ENCODE data around the gene KRT222. TPM values are rescaled to one million over a fixed set of nuclear protein-coding genes. Genes with fewer than 3 reads are reported as not detected.

KRT222 gene
- polyA plus RNA-seq, 1 donor (not counting 4 experiments of a cell fraction or from before 2014, with no cell fraction given) = 0.76 TPM

GRCh38 chr17:40659911-40660310 lies 5.1 kb downstream of the KRT222 start:
- H2AFZ ChIP-seq (ENCODE audit: control insufficient read depth, low read length) = no peak overlapping the region
- no peak overlapping the region for H3K27ac ChIP-seq (ENCODE audit: control insufficient read depth, insufficient read depth, low read length)
- no peak overlapping the region for H3K9ac ChIP-seq (ENCODE audit: control insufficient read depth, extremely low read depth, insufficient read depth, low read length)
- no peaks in the 10 kb centered on the region for H3K9me1 ChIP-seq (ENCODE audit: control insufficient read depth, extremely low read depth, insufficient read depth, low read length)
- peaks cover 2% of the 10 kb centered on the region for H3K4me1 ChIP-seq (ENCODE audit: control insufficient read depth, extremely low read depth, insufficient read depth, low read length)
- no peaks in the 10 kb centered on the region for H3K9me3 ChIP-seq (ENCODE audit: control insufficient read depth, low read depth, low read length)
- no peak overlapping the region for H3K4me3 ChIP-seq (ENCODE audit: control insufficient read depth in 2 of 3, extremely low read depth in 1 of 3, insufficient read depth in 2 of 3, low read depth in 1 of 3, low read length in 3 of 3)
- H3K36me3 ChIP-seq (ENCODE audit: control insufficient read depth in 2 of 2, extremely low read depth in 1 of 2, insufficient read depth in 2 of 2, low read length in 2 of 2) = no peaks in the 10 kb centered on the region
- H3K4me2 ChIP-seq (ENCODE audit: control insufficient read depth, extremely low read depth, insufficient read depth, low read depth, low read length) = no peak overlapping the region
- H3K79me2 ChIP-seq (ENCODE audit: control insufficient read depth, insufficient read depth, low read length) = no peaks in the 10 kb centered on the region
- no peak for TF ChIP-seq EZH2 (IDR thresholded peaks at IDR 0.05; ENCODE audit: low read length)
- no peak for TF ChIP-seq CTCF (optimal IDR thresholded peaks at IDR 0.05 in 1 of 3, IDR thresholded peaks at IDR 0.05 in 1 of 3, conservative IDR thresholded peaks at IDR 0.05 in 1 of 3; ENCODE audit: extremely low read depth in 1 of 3, insufficient read depth in 2 of 3, low read length in 3 of 3)
- DNase-seq (ENCODE audit: low read depth, low spot score) = no peak
- no peak for FAIRE-seq
- dilution Hi-C loops (cut with MboI; ENCODE audit: extremely low pct_ligation_motif_present, low sequenced_read_pairs) = no loop called here
- no peaks in the 10 kb centered on the region for H3K27me3 ChIP-seq (ENCODE audit: control insufficient read depth, extremely low read depth, insufficient read depth, low read length)
- H4K20me1 ChIP-seq (ENCODE audit: control insufficient read depth, extremely low read depth, insufficient read depth, low read length) = no peaks in the 10 kb centered on the region

GRCh38 chr17:40658396-40658795 lies 6.6 kb downstream of the KRT222 start:
- H3K4me1 ChIP-seq (ENCODE audit: control insufficient read depth, extremely low read depth, insufficient read depth, low read length) = peaks cover 3% of the 10 kb centered on the region
- no peaks in the 10 kb centered on the region for H4K20me1 ChIP-seq (ENCODE audit: control insufficient read depth, extremely low read depth, insufficient read depth, low read length)
- H3K27ac ChIP-seq (ENCODE audit: control insufficient read depth, insufficient read depth, low read length) = no peak overlapping the region
- no peak overlapping the region for H3K4me2 ChIP-seq (ENCODE audit: control insufficient read depth, extremely low read depth, insufficient read depth, low read depth, low read length)
- TF ChIP-seq CTCF (optimal IDR thresholded peaks at IDR 0.05 in 1 of 3, IDR thresholded peaks at IDR 0.05 in 1 of 3, conservative IDR thresholded peaks at IDR 0.05 in 1 of 3; ENCODE audit: extremely low read depth in 1 of 3, insufficient read depth in 2 of 3, low read length in 3 of 3) = no peak
- FAIRE-seq = no peak
- no peaks in the 10 kb centered on the region for H3K9me3 ChIP-seq (ENCODE audit: control insufficient read depth, low read depth, low read length)
- no peaks in the 10 kb centered on the region for H3K36me3 ChIP-seq (ENCODE audit: control insufficient read depth in 2 of 2, extremely low read depth in 1 of 2, insufficient read depth in 2 of 2, low read length in 2 of 2)
- H3K27me3 ChIP-seq (ENCODE audit: control insufficient read depth, extremely low read depth, insufficient read depth, low read length) = no peaks in the 10 kb centered on the region
- dilution Hi-C loops (cut with MboI; ENCODE audit: extremely low pct_ligation_motif_present, low sequenced_read_pairs) = no loop called here
- H2AFZ ChIP-seq (ENCODE audit: control insufficient read depth, low read length) = no peak overlapping the region
- H3K4me3 ChIP-seq (ENCODE audit: control insufficient read depth in 2 of 3, extremely low read depth in 1 of 3, insufficient read depth in 2 of 3, low read depth in 1 of 3, low read length in 3 of 3) = no peak overlapping the region
- DNase-seq (ENCODE audit: low read depth, low spot score) = no peak
- H3K79me2 ChIP-seq (ENCODE audit: control insufficient read depth, insufficient read depth, low read length) = no peaks in the 10 kb centered on the region
- no peaks in the 10 kb centered on the region for H3K9me1 ChIP-seq (ENCODE audit: control insufficient read depth, extremely low read depth, insufficient read depth, low read length)
- no peak overlapping the region for H3K9ac ChIP-seq (ENCODE audit: control insufficient read depth, extremely low read depth, insufficient read depth, low read length)
